Activated naive CD8-positive, alpha-beta T cell treated with anti-CD3 and anti-CD28 coated beads, Interleukin-2, amount 50 U/mL, for 24 hours (primary cell): ENCODE measurements around the gene AFAP1.
A peak's percentile ranks its signal among the peaks of the same experiment; 100 is the strongest.

Experiments
- ATAC-seq: fragments of 150-1000 bp; cut with Tn5 transposase; one replicate; pipeline ENCODE4 v1.10.0; 2021
- DNase-seq: peaks from one replicate; pipeline ENCODE4 v3.0.0; 2021
- H3K27ac Mint-ChIP-seq: one replicate; pipeline ENCODE4 v1.8.0; 2021; ENCODE audit warnings: mild to moderate bottlenecking, mixed read lengths
- H3K27me3 Mint-ChIP-seq: one replicate; pipeline ENCODE4 v1.8.0; 2021; ENCODE audit warnings: mixed read lengths
- H3K36me3 Mint-ChIP-seq: one replicate; pipeline ENCODE4 v1.8.0; 2021; ENCODE audit warnings: low read depth, mixed read lengths
- H3K4me1 Mint-ChIP-seq: one replicate; pipeline ENCODE4 v1.8.0; 2021; ENCODE audit warnings: mixed read lengths
- H3K4me3 Mint-ChIP-seq: one replicate; pipeline ENCODE4 v1.8.0; 2021; ENCODE audit warnings: mild to moderate bottlenecking, moderate library complexity, mixed read lengths
- H3K9me3 Mint-ChIP-seq: one replicate; pipeline ENCODE4 v1.8.0; 2021; ENCODE audit warnings: mixed read lengths

Gene AFAP1

DNA sequence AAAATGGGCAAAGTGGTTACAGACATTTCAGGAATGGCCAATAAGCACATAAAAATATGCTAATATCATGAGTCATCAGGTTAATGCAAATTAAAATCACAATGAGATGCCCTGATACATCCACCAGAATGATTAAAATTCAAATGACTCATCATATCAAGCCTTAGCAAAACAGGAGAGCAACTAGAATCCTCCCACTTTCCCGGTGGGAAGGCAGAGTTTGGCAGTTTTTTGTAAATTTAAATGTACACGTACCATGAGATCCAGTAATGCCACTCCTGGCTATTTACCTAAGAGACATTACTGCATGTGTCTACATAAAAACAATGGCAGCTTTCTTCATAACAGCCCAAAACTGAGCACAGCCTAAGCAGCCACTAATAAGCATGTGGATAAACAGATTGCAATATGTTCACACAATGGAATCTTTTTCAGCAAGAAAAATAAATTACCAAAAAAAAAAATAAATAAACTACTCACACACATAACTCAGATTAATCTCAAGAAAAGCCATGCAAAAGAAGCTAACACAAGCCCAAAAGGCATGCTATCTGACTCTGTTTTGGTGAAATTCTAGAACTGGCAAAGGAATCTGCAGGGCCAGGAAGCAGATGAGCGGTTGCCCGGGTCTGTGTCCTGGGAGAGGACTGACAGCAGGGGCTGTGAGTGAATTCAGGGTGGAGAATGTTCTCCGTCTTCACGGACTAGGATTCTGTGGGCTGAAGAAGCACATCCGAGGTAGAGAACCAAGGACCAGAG lies 48.8 kb downstream of the AFAP1 start:
- ATAC-seq = no peak
- H3K9me3 Mint-ChIP-seq = peaks cover 13% of the 10 kb centered on the region
- no peak overlapping the region for H3K4me3 Mint-ChIP-seq
- no peak overlapping the region for H3K27ac Mint-ChIP-seq
- H3K36me3 Mint-ChIP-seq = peaks cover 5% of the 10 kb centered on the region
- peaks cover 6% of the 10 kb centered on the region for H3K27me3 Mint-ChIP-seq
- H3K4me1 Mint-ChIP-seq = peaks cover 12% of the 10 kb centered on the region
- no peak for DNase-seq

- peaks cover 13% of the 10 kb centered on the region for H3K9me3 Mint-ChIP-seq
- H3K4me1 Mint-ChIP-seq = peaks cover 12% of the 10 kb centered on the region
- no peak for ATAC-seq
Observed at GRCh38 chr4:7887436-7887835, 52.2 kb downstream of the AFAP1 start.

DNA sequence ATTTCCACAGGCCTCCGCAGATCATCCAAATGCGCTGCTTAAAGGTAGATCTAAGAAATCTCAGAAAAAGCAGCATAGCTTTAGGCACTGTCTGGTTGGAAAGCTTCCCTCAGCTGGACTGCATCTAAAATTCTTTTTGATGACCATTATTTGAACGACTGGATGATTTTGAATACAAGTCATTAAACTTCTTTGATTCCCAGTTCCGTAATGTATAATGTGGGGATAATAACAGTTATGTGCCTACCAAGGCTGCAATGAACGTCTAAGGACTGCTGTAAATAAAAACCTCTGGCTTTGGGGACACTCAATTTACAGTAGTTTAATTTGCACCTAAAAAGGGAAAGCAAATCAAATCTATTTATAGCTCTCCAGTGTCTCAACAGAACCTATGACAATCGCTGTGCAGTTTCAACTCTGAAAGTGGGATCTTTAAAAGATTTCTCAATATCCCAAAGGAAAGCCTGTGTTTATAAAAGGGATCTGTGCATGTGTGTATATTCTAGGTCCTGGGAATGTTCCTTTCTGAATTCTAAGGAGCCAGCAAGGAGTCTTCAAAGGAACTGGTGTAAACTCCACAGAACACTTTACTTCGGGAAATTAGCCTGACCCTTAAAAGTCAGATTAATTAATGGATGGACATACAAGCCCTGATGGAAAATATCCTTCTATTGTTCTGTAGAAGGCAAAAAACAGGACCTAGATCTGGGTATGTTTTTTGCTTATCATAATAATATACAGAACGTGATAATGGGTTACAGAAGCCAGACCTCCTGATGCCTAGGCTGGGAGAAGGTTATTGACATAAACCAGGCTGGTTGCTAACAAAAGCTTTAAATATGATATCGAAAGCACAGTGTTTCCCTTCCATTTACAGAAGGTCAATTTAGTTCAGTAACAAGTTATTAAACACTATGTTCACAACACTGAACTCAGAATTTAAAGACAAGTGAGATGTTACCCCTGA lies 53.4 kb downstream of the AFAP1 start:
- Mint-ChIP-seq H3K4me3 (no peak overlapping the region), H3K27ac (no peak overlapping the region), H3K27me3 (peaks cover 4% of the 10 kb centered on the region), H3K4me1 (peaks cover 12% of the 10 kb centered on the region), H3K9me3 (peaks cover 13% of the 10 kb centered on the region), H3K36me3 (peaks cover 5% of the 10 kb centered on the region)
- ATAC-seq (no peak), DNase-seq (no peak)

More at GRCh38 chr4:7887436-7887835, 52.2 kb downstream of the AFAP1 start:
- H3K36me3 Mint-ChIP-seq = peaks cover 5% of the 10 kb centered on the region
- H3K27ac Mint-ChIP-seq = no peak overlapping the region
- no peak overlapping the region for H3K4me3 Mint-ChIP-seq
- peaks cover 4% of the 10 kb centered on the region for H3K27me3 Mint-ChIP-seq
- no peak for DNase-seq

GRCh38 chr4:7885216-7886006 lies 54.2 kb downstream of the AFAP1 start:
- peaks cover 12% of the 10 kb centered on the region for H3K4me1 Mint-ChIP-seq
- H3K36me3 Mint-ChIP-seq = peaks cover 5% of the 10 kb centered on the region
- peaks cover 7% of the 10 kb centered on the region for H3K27me3 Mint-ChIP-seq
- DNase-seq (no peak), ATAC-seq (no peak)
- no peak overlapping the region for H3K4me3 Mint-ChIP-seq
- H3K9me3 Mint-ChIP-seq = peaks cover 13% of the 10 kb centered on the region
- no peak overlapping the region for H3K27ac Mint-ChIP-seq

GRCh38 chr4:7880683-7881082 lies 59.0 kb downstream of the AFAP1 start:
- Mint-ChIP-seq H3K27me3 (peaks cover 4% of the 10 kb centered on the region), H3K9me3 (no peaks in the 10 kb centered on the region), H3K36me3 (no peaks in the 10 kb centered on the region), H3K4me1 (peaks cover 24% of the 10 kb centered on the region), H3K4me3 (no peak overlapping the region), H3K27ac (no peak overlapping the region)
- ATAC-seq = no peak
- no peak for DNase-seq

GRCh38 chr4:7879127-7879526 lies 60.5 kb downstream of the AFAP1 start:
- ATAC-seq (no peak), DNase-seq (no peak)
- Mint-ChIP-seq H3K4me1 (peaks cover 24% of the 10 kb centered on the region), H3K9me3 (no peaks in the 10 kb centered on the region), H3K4me3 (no peak overlapping the region), H3K27ac (no peak overlapping the region), H3K36me3 (no peaks in the 10 kb centered on the region), H3K27me3 (peaks cover 6% of the 10 kb centered on the region)

DNA sequence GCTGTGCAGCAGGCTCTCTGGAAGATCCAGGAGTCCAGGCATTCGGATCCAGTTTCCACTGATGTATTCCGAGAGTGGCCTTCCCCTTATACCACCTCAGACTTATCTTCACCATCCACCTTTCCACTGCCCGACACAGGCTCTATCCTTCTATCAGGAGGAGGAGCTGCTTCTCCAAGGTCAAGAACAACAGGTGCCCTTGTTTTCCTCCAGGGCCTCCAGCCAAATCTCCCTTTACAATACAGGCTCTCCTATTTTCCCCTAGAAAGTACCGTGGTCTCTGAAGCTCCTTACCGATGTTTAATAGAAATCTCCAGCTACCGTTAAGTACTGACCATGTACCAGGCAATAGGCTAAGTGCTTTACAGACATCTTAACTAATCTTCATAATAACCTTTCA lies 61.3 kb downstream of the AFAP1 start:
- Mint-ChIP-seq H3K4me1 (peaks cover 29% of the 10 kb centered on the region), H3K9me3 (no peaks in the 10 kb centered on the region), H3K4me3 (no peak overlapping the region), H3K27me3 (peaks cover 6% of the 10 kb centered on the region), H3K27ac (no peak overlapping the region), H3K36me3 (peaks cover 3% of the 10 kb centered on the region)
- DNase-seq (no peak), ATAC-seq (no peak)

DNA sequence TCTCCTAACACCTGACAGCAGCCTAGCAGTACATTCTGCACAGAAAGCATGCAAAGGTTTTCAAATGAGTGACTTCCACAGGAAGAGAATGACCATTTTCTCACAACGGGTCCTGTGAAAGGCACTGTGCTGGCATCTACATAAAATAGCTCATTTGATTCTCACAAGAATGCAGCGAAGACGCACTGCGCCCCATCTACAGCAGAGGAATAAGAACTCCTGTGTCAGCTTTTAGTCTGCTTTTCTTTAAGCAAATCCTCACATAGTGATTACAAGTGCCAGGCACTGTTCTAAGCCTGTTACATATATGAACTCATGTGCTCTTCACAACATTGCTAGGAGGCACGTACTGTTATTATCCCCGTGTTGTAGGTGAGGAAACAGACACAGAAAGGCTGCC lies 62.5 kb downstream of the AFAP1 start:
- peaks cover 6% of the 10 kb centered on the region for H3K27me3 Mint-ChIP-seq
- H3K36me3 Mint-ChIP-seq = peaks cover 3% of the 10 kb centered on the region
- ATAC-seq = no peak
- H3K27ac Mint-ChIP-seq = no peak overlapping the region
- H3K4me1 Mint-ChIP-seq = peaks cover 29% of the 10 kb centered on the region
- no peaks in the 10 kb centered on the region for H3K9me3 Mint-ChIP-seq
- H3K4me3 Mint-ChIP-seq = no peak overlapping the region
- DNase-seq = no peak

- ATAC-seq (peak; percentile 78), DNase-seq (no peak)
- Mint-ChIP-seq H3K36me3 (peaks cover 3% of the 10 kb centered on the region), H3K27me3 (peaks cover 6% of the 10 kb centered on the region), H3K9me3 (no peaks in the 10 kb centered on the region), H3K4me1 (peaks cover 29% of the 10 kb centered on the region), H3K27ac (peak overlapping the region; percentile 47), H3K4me3 (peak overlapping the region; percentile 46)
Observed at GRCh38 chr4:7876201-7876875, 63.3 kb downstream of the AFAP1 start.

DNA sequence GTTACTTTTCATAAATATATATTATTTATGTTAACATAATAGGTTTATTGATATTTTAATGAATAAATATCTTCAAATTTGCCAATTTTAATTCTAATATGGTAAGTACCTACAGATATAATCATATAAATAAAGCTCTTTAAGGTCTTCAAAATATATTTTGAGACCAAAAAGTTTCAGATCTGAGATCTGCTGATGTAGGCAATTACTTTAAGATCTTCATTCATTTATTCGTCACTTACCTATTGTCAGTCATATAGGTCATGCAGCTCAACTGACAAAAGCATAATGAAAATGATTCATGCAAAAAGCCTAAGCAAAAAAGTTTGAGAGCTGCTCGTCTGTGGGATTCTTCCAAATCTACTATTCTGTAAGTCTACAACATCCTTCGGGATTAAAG lies 64.8 kb downstream of the AFAP1 start:
- no peak for DNase-seq
- H3K36me3 Mint-ChIP-seq = peaks cover 3% of the 10 kb centered on the region
- no peaks in the 10 kb centered on the region for H3K9me3 Mint-ChIP-seq
- H3K27ac Mint-ChIP-seq = no peak overlapping the region
- peaks cover 23% of the 10 kb centered on the region for H3K4me1 Mint-ChIP-seq
- no peak overlapping the region for H3K4me3 Mint-ChIP-seq
- ATAC-seq = no peak
- H3K27me3 Mint-ChIP-seq = peaks cover 2% of the 10 kb centered on the region

DNA sequence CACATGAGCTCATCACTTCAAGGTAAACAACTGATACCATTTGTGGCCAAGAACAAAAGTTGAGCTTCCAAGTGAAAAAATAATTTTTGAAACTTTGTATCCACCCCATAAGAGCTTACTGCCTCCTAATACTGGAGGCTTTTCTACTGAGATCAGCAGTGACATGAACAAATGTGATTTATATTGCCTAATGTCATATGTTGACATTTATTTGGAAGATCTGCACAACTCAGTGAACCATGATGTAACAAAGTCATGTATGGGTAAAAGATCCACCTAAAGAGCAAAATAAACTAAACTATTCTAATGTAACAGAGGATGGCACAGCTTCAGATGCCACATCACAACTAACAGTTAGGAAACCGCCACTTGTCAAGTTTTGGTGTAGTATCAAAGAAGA lies 65.8 kb downstream of the AFAP1 start:
- no peak for ATAC-seq
- peaks cover 2% of the 10 kb centered on the region for H3K27me3 Mint-ChIP-seq
- no peak for DNase-seq
- H3K4me3 Mint-ChIP-seq = no peak overlapping the region
- no peak overlapping the region for H3K27ac Mint-ChIP-seq
- H3K4me1 Mint-ChIP-seq = peaks cover 23% of the 10 kb centered on the region
- no peaks in the 10 kb centered on the region for H3K9me3 Mint-ChIP-seq
- H3K36me3 Mint-ChIP-seq = peaks cover 3% of the 10 kb centered on the region

DNA sequence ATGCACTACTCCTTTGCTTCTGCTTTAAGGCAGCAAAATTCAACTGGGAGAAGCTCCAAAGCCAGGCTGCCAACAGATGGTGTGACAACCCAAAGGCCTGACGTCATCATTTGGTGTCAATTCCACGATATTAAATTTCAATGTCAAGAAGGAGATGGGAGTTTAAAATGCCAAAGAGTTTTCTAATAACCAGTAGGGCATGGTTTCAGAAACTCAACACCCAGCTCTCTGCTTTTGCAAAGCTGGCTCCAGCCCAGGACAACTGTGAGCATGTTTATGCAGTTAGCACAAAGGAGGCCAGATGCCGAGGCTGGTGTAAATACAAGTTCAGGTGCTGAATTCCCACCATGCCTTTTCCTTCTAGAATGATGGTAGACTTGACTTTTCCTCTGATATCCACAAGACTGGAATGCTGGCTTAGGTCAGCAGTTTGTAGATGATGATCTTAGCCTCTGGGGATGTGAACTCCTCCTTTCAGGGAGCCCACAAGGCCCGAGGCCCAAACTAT lies 67.3 kb downstream of the AFAP1 start:
- no peaks in the 10 kb centered on the region for H3K9me3 Mint-ChIP-seq
- H3K4me1 Mint-ChIP-seq = peaks cover 29% of the 10 kb centered on the region
- DNase-seq (no peak), ATAC-seq (no peak)
- H3K4me3 Mint-ChIP-seq = no peak overlapping the region
- no peak overlapping the region for H3K27ac Mint-ChIP-seq
- peaks cover 3% of the 10 kb centered on the region for H3K36me3 Mint-ChIP-seq
- peaks cover 2% of the 10 kb centered on the region for H3K27me3 Mint-ChIP-seq

DNA sequence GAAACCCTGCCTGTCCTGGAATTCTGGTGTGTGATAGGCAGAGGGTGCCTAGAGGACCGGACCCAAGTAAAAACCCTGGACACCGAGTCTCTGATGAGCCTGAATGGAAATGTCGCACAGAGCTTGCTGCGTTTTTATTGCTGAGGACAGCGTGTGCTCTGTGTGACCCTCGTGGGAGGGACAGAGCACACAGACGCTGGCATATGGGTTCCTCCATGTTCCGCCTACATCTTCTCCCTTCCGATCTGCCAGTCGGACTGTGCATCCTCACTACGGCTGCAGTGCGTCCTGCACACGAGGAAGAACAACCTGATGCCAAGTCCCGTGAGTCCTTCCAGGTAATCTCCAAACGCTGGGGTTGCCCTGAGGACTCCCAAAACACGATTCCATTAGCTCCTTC lies 68.3 kb downstream of the AFAP1 start:
- ATAC-seq = no peak
- Mint-ChIP-seq H3K27ac (no peak overlapping the region), H3K36me3 (peaks cover 3% of the 10 kb centered on the region)

More for the DNA sequence above, 68.3 kb downstream of the AFAP1 start:
- Mint-ChIP-seq H3K27me3 (peaks cover 2% of the 10 kb centered on the region), H3K9me3 (no peaks in the 10 kb centered on the region), H3K4me1 (peaks cover 23% of the 10 kb centered on the region), H3K4me3 (no peak overlapping the region)
- no peak for DNase-seq
